GM19238 (cell line): ENCODE results near the gene MYOD1.

Source experiments
- DNase-seq: peaks from one replicate; pipeline ENCODE4 v3.0.0; 2011; ENCODE audit warnings: low spot score; ENCODE audit not compliant: insufficient read length

Gene MYOD1

DNA sequence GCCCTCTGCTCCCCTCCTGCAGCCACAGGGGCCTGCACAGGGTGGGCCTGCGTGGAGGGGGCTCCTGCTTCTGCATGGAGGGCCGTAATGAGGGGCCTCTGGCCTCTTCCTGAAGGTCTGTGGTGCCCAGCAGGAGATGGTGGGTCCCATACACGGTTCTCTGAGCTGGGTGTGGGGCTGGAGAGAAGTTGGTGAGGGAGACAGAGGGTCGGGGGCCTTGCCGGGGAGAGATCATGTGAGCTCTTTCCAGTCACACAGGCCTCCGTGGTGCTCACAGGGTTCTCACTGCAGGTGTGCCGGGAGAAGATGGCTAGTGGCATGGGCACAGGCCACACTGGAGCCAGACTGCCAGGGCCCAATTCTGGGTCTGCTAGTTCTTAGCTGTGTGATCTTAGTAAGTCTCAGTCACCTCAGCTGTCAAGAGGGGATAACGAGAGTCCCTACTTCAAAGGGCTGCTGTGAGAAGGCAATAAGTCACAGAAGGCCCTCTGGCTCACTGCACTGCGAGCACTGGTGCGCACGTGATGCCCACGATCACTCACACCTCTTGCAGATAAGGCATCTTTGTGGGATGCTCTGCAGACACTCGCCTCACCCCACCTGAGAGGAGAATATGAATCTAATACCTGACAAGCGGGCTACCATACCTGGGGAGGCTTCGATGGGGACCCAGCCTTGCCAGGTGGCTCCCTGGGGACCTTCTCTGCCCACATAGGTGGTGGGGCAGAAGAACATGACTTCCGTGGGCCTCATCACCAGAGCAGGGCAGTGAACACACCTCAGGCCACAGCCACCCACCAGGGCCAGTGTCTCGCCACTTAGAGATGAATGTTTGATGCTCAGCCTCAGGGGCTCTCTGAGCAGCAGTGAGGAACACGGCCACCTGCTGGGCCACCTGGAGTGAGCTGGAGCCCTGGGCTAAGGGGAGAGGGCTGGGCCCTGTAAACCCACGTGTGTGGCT is 29.7 kb downstream of the MYOD1 start:
- DNase-seq, result no peak

DNA sequence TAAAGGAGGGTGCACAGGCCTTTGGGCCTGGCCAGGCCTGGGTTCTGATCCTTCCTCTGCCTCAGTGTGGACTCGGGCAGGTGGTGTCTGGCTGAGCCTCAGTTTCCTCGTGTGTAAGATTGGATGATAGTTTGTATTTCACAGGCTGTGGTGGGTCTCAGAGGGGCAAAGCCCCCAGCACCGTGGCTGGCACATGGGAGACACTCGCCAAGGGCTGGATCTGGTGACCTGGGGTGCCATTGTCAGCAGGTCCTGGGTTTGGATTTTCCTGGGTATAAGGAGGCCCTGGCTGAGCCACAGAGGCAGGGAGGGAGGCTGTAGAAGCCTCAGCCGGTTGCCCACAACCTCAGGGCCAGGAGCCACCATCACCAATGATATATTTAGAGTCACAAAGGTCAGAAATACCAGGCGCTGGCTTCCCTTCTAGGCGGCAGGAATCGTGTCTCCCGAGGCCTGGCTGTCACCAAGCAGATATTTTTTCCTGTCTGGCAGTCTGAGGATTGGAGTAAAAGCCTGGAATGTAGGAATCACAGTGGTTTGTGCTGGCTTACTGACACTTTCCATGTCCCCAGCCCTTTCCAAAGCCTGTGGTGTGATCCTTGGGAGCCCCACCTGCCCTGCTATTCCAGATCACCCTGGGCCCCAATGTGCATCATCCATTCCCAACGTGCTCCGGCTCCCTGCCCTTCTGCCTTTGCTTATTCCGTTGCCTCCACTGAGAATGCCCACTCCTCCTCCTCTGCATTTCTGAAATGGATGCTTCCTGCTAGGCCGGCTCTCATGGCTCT is 30.8 kb downstream of the MYOD1 start:
- DNase-seq, result no peak

DNA sequence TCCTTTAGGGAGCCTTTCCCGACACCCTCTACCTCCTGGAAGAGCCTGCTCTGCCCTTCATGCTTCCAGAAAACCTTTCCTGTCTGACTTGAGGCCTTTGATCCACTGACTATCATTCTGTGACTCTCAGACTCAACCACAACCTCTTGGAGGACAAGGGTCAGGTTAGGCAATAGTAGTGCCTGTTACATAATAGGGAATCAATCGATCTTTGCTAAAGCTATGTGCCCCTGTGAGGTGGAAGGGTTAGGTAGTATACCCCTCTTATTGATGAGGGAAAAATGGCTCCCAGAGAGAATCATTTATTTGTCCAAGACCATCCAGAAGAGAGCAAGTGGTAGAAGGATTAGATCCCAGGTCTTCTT is 31.4 kb downstream of the MYOD1 start:
- no peak for DNase-seq

DNA sequence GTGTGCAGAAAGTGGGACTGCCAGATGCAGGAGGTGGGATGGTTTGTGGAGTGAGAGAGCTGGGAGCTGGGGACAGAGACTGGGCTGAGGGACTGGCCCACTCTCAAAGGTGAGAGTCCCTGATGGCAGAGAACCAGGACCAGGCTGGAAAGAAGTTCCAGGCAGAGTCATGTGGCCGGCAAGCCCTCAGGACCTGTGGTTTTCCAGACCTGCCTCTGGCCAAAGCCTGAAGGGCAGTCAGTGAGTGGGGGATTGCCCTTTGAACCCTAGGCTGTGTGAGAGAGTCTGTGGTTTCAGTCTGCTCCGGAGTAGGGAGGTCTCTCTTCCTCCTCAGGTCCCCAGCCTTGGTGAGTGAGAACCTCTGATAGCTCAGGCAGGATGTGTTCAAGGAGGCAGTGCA is 32.2 kb downstream of the MYOD1 start:
- no peak for DNase-seq

DNA sequence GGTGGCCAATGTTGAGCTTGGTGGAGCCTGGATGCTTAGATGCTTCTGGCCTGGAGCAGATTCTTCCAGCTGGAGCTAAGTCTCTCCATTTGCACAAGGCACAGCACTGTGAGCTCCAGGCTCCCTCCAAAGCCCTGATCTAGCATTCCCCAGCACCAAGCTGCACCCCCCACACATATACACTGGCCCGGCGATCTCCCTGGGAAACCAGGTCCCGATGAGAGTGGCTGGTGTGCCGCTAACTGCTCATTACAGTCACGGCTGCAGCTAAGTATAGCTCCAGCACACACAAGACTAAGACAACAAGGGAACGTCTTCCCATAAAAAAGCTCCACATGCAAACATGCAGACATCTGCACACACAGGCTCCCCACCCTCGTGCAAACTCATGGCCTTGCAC is 32.8 kb downstream of the MYOD1 start:
- DNase-seq, result no peak

DNA sequence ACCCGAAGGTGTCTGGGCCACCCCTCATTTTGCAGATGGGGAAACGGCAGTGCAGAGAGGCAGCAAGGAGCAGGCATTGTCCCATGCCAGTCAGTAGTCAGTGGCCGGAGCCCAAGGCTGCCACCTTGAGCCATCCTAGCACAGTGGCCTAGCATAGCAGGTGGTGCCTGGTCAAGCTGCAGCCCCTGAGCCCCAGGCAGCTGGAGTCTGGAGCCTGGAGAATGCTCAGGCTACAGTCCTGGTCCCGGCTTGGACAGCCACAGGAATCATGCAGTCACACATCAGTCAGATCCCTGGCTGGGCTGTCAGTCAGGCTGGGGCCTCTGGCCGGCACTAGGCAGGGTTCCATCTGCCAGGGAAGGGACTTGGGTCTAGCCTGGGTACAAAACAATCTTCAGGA is 33.8 kb downstream of the MYOD1 start:
- no peak for DNase-seq

DNA sequence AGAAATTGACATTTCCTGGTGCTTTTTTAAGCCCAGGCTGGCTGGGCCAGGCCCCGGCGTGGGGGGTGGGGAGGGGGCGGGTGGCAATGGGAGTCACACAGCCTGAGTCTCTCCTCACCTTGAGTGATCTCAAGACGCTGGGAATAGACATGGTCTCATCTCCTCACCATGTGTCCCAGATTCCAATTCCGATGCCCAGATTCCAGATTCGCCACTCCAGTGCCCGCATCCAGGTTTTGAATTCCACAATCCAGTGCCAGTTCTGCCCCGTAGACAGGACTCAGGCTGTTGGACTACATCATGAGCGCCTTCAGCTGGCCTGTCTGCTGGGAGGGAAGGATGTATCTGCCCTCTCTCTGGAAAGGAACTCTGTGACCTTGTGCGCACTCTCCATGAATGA is 34.3 kb downstream of the MYOD1 start:
- DNase-seq, result no peak

DNA sequence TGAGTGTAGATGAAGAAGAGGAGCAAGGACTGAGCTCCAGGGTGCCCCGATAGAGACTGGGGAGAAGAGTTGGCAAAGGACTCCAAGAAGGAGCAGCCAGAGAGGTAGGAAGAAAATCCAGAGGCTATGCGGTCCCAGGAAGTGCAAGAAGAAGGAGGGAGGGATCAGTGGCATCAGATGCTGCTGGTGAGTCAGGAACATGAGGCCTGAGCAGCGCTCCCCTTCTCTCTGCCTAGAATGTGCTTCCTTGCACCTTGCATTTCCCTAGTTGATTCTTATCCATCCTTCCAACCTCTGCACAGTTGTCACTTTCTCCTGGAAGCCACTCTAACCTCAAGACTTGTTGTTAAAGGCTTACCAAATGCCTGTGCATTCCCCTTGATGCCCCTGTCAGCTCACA is 36.5 kb downstream of the MYOD1 start:
- DNase-seq, result no peak

DNA sequence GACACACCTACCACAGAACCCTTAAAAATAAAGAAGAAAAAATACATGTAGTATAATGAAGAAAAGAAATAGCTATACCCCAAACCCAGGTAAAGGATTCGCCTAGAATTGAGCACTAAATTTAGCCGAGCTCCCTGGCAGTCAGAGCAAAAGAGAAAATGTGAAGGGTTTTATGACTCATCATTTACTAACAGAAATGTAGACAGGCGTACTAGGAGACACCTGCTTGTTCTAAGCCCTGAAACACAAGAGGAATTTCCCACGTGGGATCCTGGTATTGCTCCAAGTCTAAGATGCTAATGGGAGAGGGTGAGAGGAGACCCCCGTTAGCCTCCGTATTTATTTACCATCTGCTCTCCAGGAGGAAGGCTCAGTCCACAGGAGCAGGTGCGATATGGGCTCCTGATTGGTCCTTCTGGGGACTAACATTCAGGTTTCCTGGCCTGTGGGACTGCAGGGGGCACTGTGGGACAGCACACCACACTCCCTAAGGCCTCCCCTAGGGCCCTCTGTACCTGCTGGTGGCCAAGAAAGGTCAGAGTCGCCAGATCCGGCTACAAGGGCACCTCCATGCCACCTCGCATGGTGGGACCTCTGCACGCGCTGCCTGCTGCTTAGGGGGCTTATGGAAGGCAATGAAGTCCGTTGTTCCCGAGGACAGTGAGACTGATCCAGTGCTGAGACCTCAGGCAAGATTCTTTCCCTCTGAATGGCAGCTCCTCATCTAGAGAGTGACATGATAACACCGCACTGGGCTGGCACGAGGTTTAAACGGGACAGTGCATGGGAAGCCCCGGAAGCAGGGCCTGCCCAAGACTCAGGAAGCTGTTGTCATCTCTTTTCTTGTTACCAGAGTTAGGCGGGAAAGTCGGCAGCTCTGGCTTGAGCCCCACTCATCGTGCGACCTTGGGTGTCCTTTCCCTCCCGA is 41.0 kb downstream of the MYOD1 start:
- DNase-seq, result peak; percentile 66

DNA sequence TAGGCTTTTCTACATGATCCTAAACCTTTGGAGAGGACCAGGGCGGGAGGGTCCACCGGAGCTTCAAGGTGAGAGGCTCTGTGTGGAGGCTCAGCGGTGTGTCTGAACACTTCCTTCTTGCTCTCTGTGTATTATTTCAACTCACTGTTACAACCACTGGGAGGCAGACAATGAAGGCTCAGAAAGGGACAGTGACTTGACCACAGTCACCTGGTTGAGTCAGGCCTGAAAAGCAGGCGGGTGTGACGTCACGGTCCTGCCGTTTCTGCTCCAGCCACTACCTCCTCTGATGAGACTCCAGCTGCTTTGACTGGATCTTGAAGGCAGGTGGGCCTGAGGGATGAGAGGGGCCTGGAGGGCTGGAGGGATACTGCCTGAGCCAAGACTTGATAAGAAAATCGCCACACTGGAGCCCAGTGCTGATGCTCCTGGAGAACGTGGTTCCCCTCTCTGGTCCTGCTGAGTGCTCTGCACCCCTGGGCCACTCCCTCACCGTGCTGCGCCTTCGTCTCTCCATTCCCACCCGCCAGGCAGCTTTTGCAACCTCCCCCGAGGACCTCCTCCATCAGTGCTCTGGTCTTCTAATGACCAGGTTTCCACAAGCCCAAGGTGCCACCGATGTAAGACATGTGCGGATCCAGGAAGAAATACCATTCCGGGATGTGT is 43.1 kb downstream of the MYOD1 start:
- peak; percentile 37 for DNase-seq

DNA sequence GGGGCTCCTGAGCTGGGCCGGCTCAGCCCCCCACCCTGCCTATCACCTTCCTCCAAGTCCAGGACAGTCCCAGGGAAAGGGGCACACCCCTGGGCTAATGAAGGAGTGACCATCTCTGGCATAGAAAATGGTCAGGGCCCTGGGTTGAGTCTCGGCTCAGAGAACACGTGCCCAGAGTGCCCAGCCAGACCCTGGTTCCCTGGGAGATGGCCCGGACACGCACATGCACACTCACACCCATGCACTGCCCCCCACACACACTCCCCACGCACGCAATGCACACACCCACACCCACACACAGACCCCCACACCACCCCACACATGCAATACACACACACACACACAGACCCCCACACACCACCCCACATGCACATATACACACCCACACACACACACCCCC is 43.9 kb downstream of the MYOD1 start:
- no peak for DNase-seq

DNA sequence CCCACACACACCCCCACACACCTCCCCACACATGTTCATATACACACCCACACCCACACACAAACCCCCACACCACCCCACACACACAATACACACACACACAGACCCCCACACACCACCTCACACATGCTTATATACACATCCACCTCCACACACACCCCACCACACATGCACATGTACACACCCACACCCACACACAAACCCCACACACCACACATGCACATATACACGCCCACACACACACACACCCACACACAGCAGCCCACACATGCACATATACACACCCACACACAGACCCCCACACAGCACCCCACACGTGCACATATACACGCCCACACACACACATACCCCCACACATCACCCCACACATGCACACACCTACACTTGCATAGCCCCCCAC is 44.3 kb downstream of the MYOD1 start:
- DNase-seq, result no peak

DNA sequence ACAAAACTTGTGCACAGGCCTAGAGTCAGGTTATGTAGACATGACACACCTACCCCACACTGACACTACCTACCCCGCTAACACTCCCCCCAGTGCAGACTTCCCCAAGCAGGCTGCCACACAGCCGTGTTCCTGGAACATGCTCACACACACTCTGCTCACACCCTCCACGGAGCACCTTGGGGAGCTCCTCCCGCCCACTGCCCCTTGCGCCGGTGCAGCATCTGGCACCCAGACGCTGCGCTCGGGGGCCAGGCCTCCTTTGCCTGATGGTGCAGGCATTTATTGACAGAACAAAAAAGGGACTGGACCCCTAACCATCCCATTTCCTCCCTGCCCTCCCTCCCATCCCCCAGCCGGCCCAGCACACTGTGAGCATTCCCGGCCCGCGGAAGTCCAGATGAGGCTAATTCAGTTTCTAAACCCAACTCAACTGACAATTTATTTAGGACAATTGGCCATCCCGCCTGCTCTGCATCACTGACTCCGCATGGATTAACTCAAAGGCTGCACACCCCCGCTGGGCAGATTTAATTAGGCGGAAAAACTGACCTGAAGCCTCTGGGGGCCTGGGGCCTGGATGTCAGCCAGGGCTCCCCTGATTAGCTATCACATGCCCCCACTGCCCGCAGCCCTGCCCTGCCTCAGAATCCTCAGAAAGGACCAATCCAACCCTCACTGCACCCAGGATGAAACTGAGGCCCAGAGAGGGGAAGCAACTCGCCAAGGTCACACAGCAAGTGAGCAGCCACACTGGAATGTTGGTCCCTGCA is 45.3 kb downstream of the MYOD1 start:
- no peak for DNase-seq

DNA sequence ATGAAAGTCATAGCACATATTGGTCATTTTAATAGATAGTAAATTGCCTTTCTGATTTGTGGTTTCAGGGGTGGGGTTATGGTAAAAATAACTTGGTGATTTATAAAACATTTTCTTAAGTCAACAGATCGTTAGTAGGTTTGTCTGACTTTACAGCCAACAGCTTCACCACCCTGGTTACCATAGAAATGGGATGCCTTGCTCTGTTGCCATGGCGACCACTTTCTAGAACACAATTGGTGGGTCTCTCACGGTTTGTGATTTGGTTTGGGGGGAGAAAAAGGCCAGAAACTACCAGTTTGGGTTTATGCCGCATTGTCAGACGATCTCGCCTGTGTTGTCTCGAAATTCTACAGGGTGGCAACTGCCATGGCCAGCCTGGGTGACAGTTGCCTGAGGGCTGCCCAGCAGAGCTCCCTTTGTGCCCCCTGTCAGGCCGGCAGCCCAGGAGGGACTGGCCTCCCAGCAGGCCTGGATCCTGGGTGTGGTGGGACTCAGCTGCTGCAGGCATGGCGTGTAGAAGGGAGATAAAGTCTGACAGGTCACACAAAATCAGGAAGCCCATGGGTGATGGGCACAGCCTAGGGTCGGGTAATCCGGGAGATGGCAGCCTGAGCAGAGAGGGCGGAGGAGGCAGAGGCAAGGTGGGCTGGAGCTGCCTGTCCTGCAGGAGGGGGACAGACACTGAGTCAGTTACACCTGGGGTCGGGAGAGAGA is 46.1 kb downstream of the MYOD1 start:
- no peak for DNase-seq

DNA sequence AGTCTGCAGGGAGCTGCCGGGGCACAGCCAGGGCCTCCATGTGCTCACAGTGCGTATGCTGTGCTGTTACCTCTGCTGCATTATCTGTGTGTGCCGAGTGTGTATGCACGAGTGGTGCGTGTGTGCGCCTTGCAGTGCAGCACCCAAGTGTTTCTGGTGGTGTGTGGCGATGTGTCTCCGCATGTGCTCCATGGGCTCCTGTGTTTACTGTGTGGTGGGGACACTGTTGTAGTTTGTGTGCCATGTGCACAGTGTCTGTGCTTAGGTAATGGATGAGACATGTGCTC is 46.6 kb downstream of the MYOD1 start:
- DNase-seq, result no peak

DNA sequence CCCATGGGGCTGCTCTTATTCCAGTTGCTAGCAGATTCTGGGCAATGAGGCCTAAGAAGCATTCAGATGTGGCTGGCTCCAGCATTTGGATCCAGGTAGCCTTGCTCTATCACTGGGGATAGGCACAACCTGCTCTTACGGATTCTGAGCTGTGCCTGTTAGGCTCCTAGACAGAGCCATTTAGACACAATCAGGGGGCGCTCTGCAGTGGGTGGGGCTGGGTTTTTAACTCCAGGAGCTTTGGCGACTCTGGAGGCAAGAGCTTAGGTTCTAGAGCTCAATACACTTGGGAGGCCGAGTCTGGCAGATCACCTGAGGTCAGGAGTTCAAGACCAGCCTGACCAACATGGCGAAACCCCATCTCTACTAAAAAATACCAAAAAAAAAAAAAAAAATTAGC is 47.2 kb downstream of the MYOD1 start:
- DNase-seq, result no peak

DNA sequence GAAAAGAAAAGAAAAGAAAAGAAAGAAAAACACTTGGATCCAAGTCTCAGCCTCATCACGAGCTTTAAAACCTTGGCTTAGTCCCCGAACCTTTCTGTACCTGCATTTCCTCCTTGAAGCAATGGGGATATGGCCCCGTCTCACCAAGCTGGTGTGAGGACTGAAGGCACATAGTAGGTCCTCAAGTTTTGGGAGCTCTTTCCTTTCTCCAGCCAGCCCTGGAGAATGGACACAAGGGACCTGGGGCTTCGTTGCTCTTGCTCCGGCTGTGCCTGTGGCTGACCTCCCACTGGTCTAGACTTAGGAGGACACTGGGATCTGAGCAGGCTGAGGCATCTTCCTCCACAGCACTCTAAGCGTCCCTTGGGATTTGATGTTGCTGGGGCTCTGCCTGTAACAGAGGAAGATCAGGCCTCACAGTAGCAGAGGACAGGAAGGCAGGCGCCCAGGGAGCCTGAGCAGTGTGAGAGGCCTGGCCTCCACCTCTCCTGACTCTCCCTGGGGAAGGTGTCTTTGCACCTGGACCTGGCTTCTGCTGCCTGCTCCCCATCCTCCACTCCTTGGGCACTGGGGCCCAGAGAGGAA is 48.0 kb downstream of the MYOD1 start:
- no peak for DNase-seq

DNA sequence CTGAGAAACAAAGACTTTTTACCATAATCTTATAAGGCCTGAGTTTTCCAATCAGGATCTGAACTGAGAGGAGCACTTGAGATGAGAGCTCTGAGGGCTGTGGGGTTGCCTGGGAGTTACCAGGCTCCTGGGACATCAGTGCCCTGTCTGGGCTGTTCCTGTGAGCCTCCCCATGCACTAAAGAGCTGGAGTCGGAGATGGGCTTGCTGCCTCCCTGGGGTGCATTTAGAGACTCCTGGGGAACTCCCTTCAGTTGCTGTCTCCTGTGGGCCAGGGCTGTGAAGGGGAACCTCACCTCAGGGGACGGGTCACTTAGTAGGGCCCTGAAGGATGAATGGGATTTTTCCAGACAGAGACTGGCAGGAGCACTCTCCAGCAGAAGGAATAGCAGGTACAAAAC is 48.5 kb downstream of the MYOD1 start:
- no peak for DNase-seq

DNA sequence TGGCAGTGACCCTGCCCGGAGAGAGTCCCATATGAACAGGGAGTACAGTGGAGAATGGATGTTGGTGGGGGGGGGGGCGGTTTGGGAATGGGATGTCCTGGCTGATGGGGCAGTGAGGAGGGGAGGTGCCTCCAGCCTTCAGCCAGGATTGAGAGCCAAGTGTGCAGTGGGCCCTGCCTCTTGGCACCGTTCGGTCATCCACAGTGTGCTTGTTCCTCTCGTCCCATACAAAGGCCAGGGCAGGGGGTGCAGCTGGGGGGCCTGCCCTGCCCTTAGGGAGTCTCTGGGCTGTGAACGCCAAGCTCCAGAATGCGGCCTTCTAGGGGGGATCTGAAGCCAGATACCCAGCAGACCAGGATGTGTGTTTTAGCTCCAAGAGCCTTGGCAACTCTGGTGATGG is 49.2 kb downstream of the MYOD1 start:
- DNase-seq, result no peak

DNA sequence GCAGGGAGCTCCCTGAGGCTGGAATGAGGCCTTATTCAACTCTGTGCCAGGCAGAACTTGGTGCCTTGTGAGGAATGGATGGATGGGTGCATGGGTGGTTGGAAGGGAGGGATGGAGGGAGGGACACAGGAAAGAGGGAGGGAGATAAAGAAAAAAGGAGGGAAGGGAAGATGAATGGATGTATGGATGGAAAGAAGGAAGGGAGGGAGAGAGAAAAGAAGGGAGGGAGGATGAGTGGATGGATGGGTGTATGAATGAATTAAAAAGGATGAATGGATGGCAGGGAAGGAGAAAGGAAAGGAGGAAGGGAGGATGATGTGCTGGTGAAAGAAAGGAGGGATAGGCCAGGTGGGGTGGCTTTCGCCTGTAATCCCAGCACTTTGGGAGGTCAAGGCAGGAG is 49.8 kb downstream of the MYOD1 start:
- no peak for DNase-seq
